ENCODE data around the gene SFRP2.
A peak's percentile ranks its signal among the peaks of the same experiment; 100 is the strongest.

The SFRP2 gene

GRCh38 chr4:153787575-153787974, 1.3 kb downstream of the SFRP2 start:
- H3K4me3 ChIP-seq (ENCODE audit: insufficient read depth, low read depth, low read length) = peak overlapping the region; percentile 54
- H3K36me3 ChIP-seq (ENCODE audit: control insufficient read depth, insufficient read depth, low read length) = peaks cover 10% of the 10 kb centered on the region
- WGBS, 2 experiments = 0% methylated on average over 5 of the region's 5 CpGs
- peaks cover 31% of the 10 kb centered on the region for H3K4me1 ChIP-seq (ENCODE audit: control insufficient read depth, insufficient read depth, low read length)
- peak overlapping the region; percentile 51 for H3K27ac ChIP-seq (ENCODE audit: insufficient read depth, low read depth, low read length, poor library complexity, severe bottlenecking)
- no peaks in the 10 kb centered on the region for H3K9me3 ChIP-seq (ENCODE audit: control insufficient read depth, low read length)
- peaks cover 12% of the 10 kb centered on the region for H3K27me3 ChIP-seq (ENCODE audit: control insufficient read depth, insufficient read depth, low read length, poor library complexity, severe bottlenecking)

- H3K4me3 ChIP-seq (ENCODE audit: insufficient read depth, low read depth, low read length) = peak overlapping the region; percentile 54
- no peaks in the 10 kb centered on the region for H3K9me3 ChIP-seq (ENCODE audit: control insufficient read depth, low read length)
- no CpG with 5 or more reads among the region's 1 CpG for WGBS, 2 experiments
- peaks cover 36% of the 10 kb centered on the region for H3K4me1 ChIP-seq (ENCODE audit: control insufficient read depth, insufficient read depth, low read length)
- peaks cover 13% of the 10 kb centered on the region for H3K36me3 ChIP-seq (ENCODE audit: control insufficient read depth, insufficient read depth, low read length)
- H3K27ac ChIP-seq (ENCODE audit: insufficient read depth, low read depth, low read length, poor library complexity, severe bottlenecking) = peak overlapping the region; percentile 22
- H3K27me3 ChIP-seq (ENCODE audit: control insufficient read depth, insufficient read depth, low read length, poor library complexity, severe bottlenecking) = peaks cover 10% of the 10 kb centered on the region
Observed at GRCh38 chr4:153787061-153787560, 1.8 kb downstream of the SFRP2 start.

GRCh38 chr4:153785910-153786721, 2.8 kb downstream of the SFRP2 start:
- 0 to 3% methylated on average over 2 to 3 of the region's 3 CpGs for WGBS, 2 experiments
- Histone ChIP-seq H3K9me3 (ENCODE audit: control insufficient read depth, low read length) (no peaks in the 10 kb centered on the region), H3K27me3 (ENCODE audit: control insufficient read depth, insufficient read depth, low read length, poor library complexity, severe bottlenecking) (peaks cover under 1% of the 10 kb centered on the region), H3K36me3 (ENCODE audit: control insufficient read depth, insufficient read depth, low read length) (peaks cover 16% of the 10 kb centered on the region), H3K4me3 (ENCODE audit: insufficient read depth, low read depth, low read length) (peak overlapping the region; percentile 54), H3K27ac (ENCODE audit: insufficient read depth, low read depth, low read length, poor library complexity, severe bottlenecking) (no peak overlapping the region), H3K4me1 (ENCODE audit: control insufficient read depth, insufficient read depth, low read length) (peaks cover 34% of the 10 kb centered on the region)

GRCh38 chr4:153784166-153784699, 4.7 kb downstream of the SFRP2 start:
- Histone ChIP-seq H3K4me3 (ENCODE audit: insufficient read depth, low read depth, low read length) (no peak overlapping the region), H3K9me3 (ENCODE audit: control insufficient read depth, low read length) (no peaks in the 10 kb centered on the region), H3K27me3 (ENCODE audit: control insufficient read depth, insufficient read depth, low read length, poor library complexity, severe bottlenecking) (no peaks in the 10 kb centered on the region), H3K4me1 (ENCODE audit: control insufficient read depth, insufficient read depth, low read length) (peaks cover 34% of the 10 kb centered on the region), H3K27ac (ENCODE audit: insufficient read depth, low read depth, low read length, poor library complexity, severe bottlenecking) (no peak overlapping the region), H3K36me3 (ENCODE audit: control insufficient read depth, insufficient read depth, low read length) (peaks cover 20% of the 10 kb centered on the region)
- 87 to 91% methylated on average over 3 of the region's 3 CpGs for WGBS, 2 experiments

GRCh38 chr4:153782581-153782980, 6.3 kb downstream of the SFRP2 start:
- WGBS, 2 experiments = 96 to 100% methylated on average over 1 of the region's 1 CpG
- Histone ChIP-seq H3K27ac (ENCODE audit: insufficient read depth, low read depth, low read length, poor library complexity, severe bottlenecking) (peak overlapping the region; percentile 11), H3K36me3 (ENCODE audit: control insufficient read depth, insufficient read depth, low read length) (peaks cover 20% of the 10 kb centered on the region), H3K9me3 (ENCODE audit: control insufficient read depth, low read length) (no peaks in the 10 kb centered on the region), H3K27me3 (ENCODE audit: control insufficient read depth, insufficient read depth, low read length, poor library complexity, severe bottlenecking) (no peaks in the 10 kb centered on the region), H3K4me3 (ENCODE audit: insufficient read depth, low read depth, low read length) (no peak overlapping the region), H3K4me1 (ENCODE audit: control insufficient read depth, insufficient read depth, low read length) (peaks cover 34% of the 10 kb centered on the region)

GRCh38 chr4:153781717-153782416, 7.0 kb downstream of the SFRP2 start:
- Histone ChIP-seq H3K4me1 (ENCODE audit: control insufficient read depth, insufficient read depth, low read length) (peaks cover 34% of the 10 kb centered on the region), H3K36me3 (ENCODE audit: control insufficient read depth, insufficient read depth, low read length) (peaks cover 20% of the 10 kb centered on the region), H3K4me3 (ENCODE audit: insufficient read depth, low read depth, low read length) (no peak overlapping the region), H3K9me3 (ENCODE audit: control insufficient read depth, low read length) (no peaks in the 10 kb centered on the region), H3K27me3 (ENCODE audit: control insufficient read depth, insufficient read depth, low read length, poor library complexity, severe bottlenecking) (no peaks in the 10 kb centered on the region), H3K27ac (ENCODE audit: insufficient read depth, low read depth, low read length, poor library complexity, severe bottlenecking) (peak overlapping the region; percentile 11)
- WGBS, 2 experiments = 57% methylated on average over 6 of the region's 6 CpGs

- whole genome bisulfite sequencing, 2 experiments = 91 to 93% methylated on average over 17 of the region's 17 CpGs
- Histone ChIP-seq H3K27me3 (ENCODE audit: control insufficient read depth, insufficient read depth, low read length, poor library complexity, severe bottlenecking) (no peaks in the 10 kb centered on the region), H3K9me3 (ENCODE audit: control insufficient read depth, low read length) (no peaks in the 10 kb centered on the region), H3K4me3 (ENCODE audit: insufficient read depth, low read depth, low read length) (no peak overlapping the region), H3K36me3 (ENCODE audit: control insufficient read depth, insufficient read depth, low read length) (peaks cover 20% of the 10 kb centered on the region), H3K27ac (ENCODE audit: insufficient read depth, low read depth, low read length, poor library complexity, severe bottlenecking) (no peak overlapping the region), H3K4me1 (ENCODE audit: control insufficient read depth, insufficient read depth, low read length) (peaks cover 34% of the 10 kb centered on the region)
Observed at GRCh38 chr4:153781280-153781679, 7.6 kb downstream of the SFRP2 start.

- Histone ChIP-seq H3K36me3 (ENCODE audit: control insufficient read depth, insufficient read depth, low read length) (peaks cover 20% of the 10 kb centered on the region), H3K9me3 (ENCODE audit: control insufficient read depth, low read length) (no peaks in the 10 kb centered on the region), H3K4me3 (ENCODE audit: insufficient read depth, low read depth, low read length) (no peak overlapping the region), H3K27me3 (ENCODE audit: control insufficient read depth, insufficient read depth, low read length, poor library complexity, severe bottlenecking) (no peaks in the 10 kb centered on the region), H3K27ac (ENCODE audit: insufficient read depth, low read depth, low read length, poor library complexity, severe bottlenecking) (no peak overlapping the region), H3K4me1 (ENCODE audit: control insufficient read depth, insufficient read depth, low read length) (peaks cover 34% of the 10 kb centered on the region)
- WGBS, 2 experiments = 97 to 100% methylated on average over 1 of the region's 1 CpG
Observed at GRCh38 chr4:153780876-153781275, 8.0 kb downstream of the SFRP2 start.

GRCh38 chr4:153780221-153780620, 8.7 kb downstream of the SFRP2 start:
- H3K27me3 ChIP-seq (ENCODE audit: control insufficient read depth, insufficient read depth, low read length, poor library complexity, severe bottlenecking) = no peaks in the 10 kb centered on the region
- H3K4me3 ChIP-seq (ENCODE audit: insufficient read depth, low read depth, low read length) = no peak overlapping the region
- no peaks in the 10 kb centered on the region for H3K9me3 ChIP-seq (ENCODE audit: control insufficient read depth, low read length)
- peaks cover 31% of the 10 kb centered on the region for H3K4me1 ChIP-seq (ENCODE audit: control insufficient read depth, insufficient read depth, low read length)
- H3K27ac ChIP-seq (ENCODE audit: insufficient read depth, low read depth, low read length, poor library complexity, severe bottlenecking) = no peak overlapping the region
- 80 to 94% methylated on average over 2 of the region's 2 CpGs for WGBS, 2 experiments
- H3K36me3 ChIP-seq (ENCODE audit: control insufficient read depth, insufficient read depth, low read length) = peaks cover 20% of the 10 kb centered on the region

- Histone ChIP-seq H3K4me3 (ENCODE audit: insufficient read depth, low read depth, low read length) (no peak overlapping the region), H3K9me3 (ENCODE audit: control insufficient read depth, low read length) (no peaks in the 10 kb centered on the region), H3K27me3 (ENCODE audit: control insufficient read depth, insufficient read depth, low read length, poor library complexity, severe bottlenecking) (no peaks in the 10 kb centered on the region), H3K4me1 (ENCODE audit: control insufficient read depth, insufficient read depth, low read length) (peaks cover 15% of the 10 kb centered on the region), H3K36me3 (ENCODE audit: control insufficient read depth, insufficient read depth, low read length) (peaks cover 11% of the 10 kb centered on the region), H3K27ac (ENCODE audit: insufficient read depth, low read depth, low read length, poor library complexity, severe bottlenecking) (no peak overlapping the region)
- 90 to 93% methylated on average over 1 of the region's 1 CpG for WGBS, 2 experiments
Observed at GRCh38 chr4:153778383-153778782, 10.5 kb downstream of the SFRP2 start.

All from ectodermal cell (in vitro differentiated cells).